ENCODE measurements around the gene SUFU. TPM values are rescaled to one million over a fixed set of nuclear protein-coding genes. Genes with fewer than 3 reads are reported as not detected.

Gene SUFU
- total RNA-seq, 1 experiment from 2014 or later: 13.1 TPM

GRCh38 chr10:102674566-102674965, 170.8 kb downstream of the SUFU start (continued):
- no peak for TF ChIP-seq ZNF425 (CRISPR knock-in tag; conservative IDR thresholded peaks at IDR 0.05)
- no peak for TF ChIP-seq GRHL2 (CRISPR knock-in tag; IDR thresholded peaks at IDR 0.05; ENCODE audit: insufficient replicate concordance, severe bottlenecking)

GRCh38 chr10:102675011-102675665, 171.4 kb downstream of the SUFU start:
- Mint-ChIP-seq H3K4me3 (no peak overlapping the region), H3K36me3 (no peaks in the 10 kb centered on the region), H3K4me1 (peaks cover 83% of the 10 kb centered on the region), H3K9me3 (no peaks in the 10 kb centered on the region), H3K27me3 (ENCODE audit: low read depth) (no peaks in the 10 kb centered on the region), H3K27ac (peak overlapping the region; percentile 67)
- ChIA-PET POLR2A (interaction anchor here (0.6 to 1.7 kb wide), 4 partner anchors 19 to 100 kb away, joined by 3 to 6 read pairs (median 4); partner anchors contain the start of gene TRIM8), CTCF (interaction anchor here (0.5 to 7.2 kb wide), 24 partner anchors 8 to 238 kb away, joined by 3 to 101 read pairs (median 4); partner anchors contain the start of genes ACTR1A, ARL3, SFXN2 and SUFU)
- TF ChIP-seq ZNF219 (CRISPR knock-in tag; IDR thresholded peaks at IDR 0.05; ENCODE audit: borderline replicate concordance) (no peak), ZNF396 (CRISPR knock-in tag; IDR thresholded peaks at IDR 0.05; ENCODE audit: borderline replicate concordance) (no peak), ATF3 (CRISPR knock-in tag; conservative IDR thresholded peaks at IDR 0.05) (no peak), ZMAT4 (CRISPR knock-in tag; IDR thresholded peaks at IDR 0.05) (no peak), ZNF423 (CRISPR knock-in tag; IDR thresholded peaks at IDR 0.05) (no peak), NR2C2 (CRISPR knock-in tag; IDR thresholded peaks at IDR 0.05) (no peak), E2F4 (CRISPR knock-in tag; IDR thresholded peaks at IDR 0.05; ENCODE audit: borderline replicate concordance, low read depth) (no peak), E2F1 (CRISPR knock-in tag; IDR thresholded peaks at IDR 0.05) (no peak), ZSCAN18 (CRISPR knock-in tag; IDR thresholded peaks at IDR 0.05) (no peak), GRHL2 (CRISPR knock-in tag; IDR thresholded peaks at IDR 0.05; ENCODE audit: insufficient replicate concordance, severe bottlenecking) (no peak), ELF4 (CRISPR knock-in tag; IDR thresholded peaks at IDR 0.05; ENCODE audit: low read depth) (no peak), CBFB (CRISPR knock-in tag; IDR thresholded peaks at IDR 0.05; ENCODE audit: low read depth) (no peak), NFE2L1 (CRISPR knock-in tag; IDR thresholded peaks at IDR 0.05) (no peak), SOX15 (CRISPR knock-in tag; IDR thresholded peaks at IDR 0.05) (no peak)
- DNase-seq (ENCODE audit: low spot score): no peak
- ATAC-seq: no peak
